Bladder microvascular endothelial cell (primary cell): ENCODE results near the gene ERLEC1. TPM values are rescaled to one million over a fixed set of nuclear protein-coding genes. Genes with fewer than 3 reads are reported as not detected.

ENCODE experiments used
- total RNA-seq: library from RNA; depleted of rRNA; stranded (reverse); fragments of >200 nt; gene quantifications from 2 replicates; pipeline ENCODE4 v1.2.3, GENCODE V29; 2014

Gene ERLEC1
- 36.8 and 62.3 TPM in 2 replicates for total RNA-seq

GRCh38 chr2:53786705-53787613 lies at the start of gene ERLEC1, which contains the start of gene ASB3:
TSS of gene ERLEC1 (plus strand) at chr2:53787044. CDS start at chr2:53787211, 167 bp downstream.
TSS of gene ASB3 (minus strand) at chr2:53786953. CDS start at chr2:53765572, 21,381 bp downstream.

GRCh38 chr2:53767405-53768241 lies 19.2 kb upstream of the ERLEC1 start, which contains the start of gene CHAC2:
TSS of gene CHAC2 (plus strand) at chr2:53767804. CDS start at chr2:53767887, 83 bp downstream.

GRCh38 chr2:53859206-53860181 lies 72.7 kb downstream of the ERLEC1 start, which contains the start of gene GPR75:
TSS of gene GPR75 (minus strand) at chr2:53859967. CDS start at chr2:53854756, 5,211 bp downstream.

Other genes with a start within 250 kb of the ERLEC1 start
- gene CHAC2, start 19.2 kb upstream of the ERLEC1 start, total RNA-seq, result 3.9 and 9.2 TPM in 2 replicates
- 15.9 and 30.3 TPM in 2 replicates for gene ASB3, start 91 bp upstream of the ERLEC1 start, total RNA-seq
- 0.65 and 3.5 TPM in 2 replicates for gene GPR75, start 72.9 kb downstream of the ERLEC1 start, total RNA-seq
- 18.3 and 52.6 TPM in 2 replicates for gene PSME4, start 183.9 kb downstream of the ERLEC1 start, total RNA-seq